Measurements from ENCODE around the gene RTN4R.

RTN4R gene

GRCh38 chr22:20223421-20224255, 44.5 kb downstream of the RTN4R start:
- H3K27me3 ChIP-seq (ENCODE audit: control insufficient read depth, low read length) = no peaks in the 10 kb centered on the region
- H3K79me2 ChIP-seq (ENCODE audit: control insufficient read depth, low read length) = no peaks in the 10 kb centered on the region
- TF ChIP-seq EZH2phosphoT487 (IDR thresholded peaks at IDR 0.05; ENCODE audit: borderline replicate concordance, low read length) (no peak), CTCF (IDR thresholded peaks at IDR 0.05; ENCODE audit: low read depth, low read length, poor library complexity, severe bottlenecking) (no peak)
- H3F3A ChIP-seq (ENCODE audit: control insufficient read depth, insufficient read depth) = no peaks in the 10 kb centered on the region
- H3K9me3 ChIP-seq (ENCODE audit: control insufficient read depth, insufficient read depth, low read length) = peaks cover 25% of the 10 kb centered on the region; the same call in 1 of the 2 replicates
- H3K36me3 ChIP-seq (ENCODE audit: control insufficient read depth, low read length) = no peaks in the 10 kb centered on the region
- no peak overlapping the region for H3K4me3 ChIP-seq (ENCODE audit: low read length)
- H3K27ac ChIP-seq (ENCODE audit: low read depth, low read length) = no peak overlapping the region
- no peak overlapping the region for H3K4me2 ChIP-seq (ENCODE audit: low read length)
- no peaks in the 10 kb centered on the region for H4K20me1 ChIP-seq (ENCODE audit: control insufficient read depth, insufficient read depth, low read depth, low read length)
- H3K9me2 ChIP-seq (replicated peaks; ENCODE audit: control insufficient read depth, low read length) = no peaks in the 10 kb centered on the region
- no peaks in the 10 kb centered on the region for H3K4me1 ChIP-seq (ENCODE audit: control insufficient read depth, low read length)

GRCh38 chr22:20222764-20223420, 45.2 kb downstream of the RTN4R start:
- no peaks in the 10 kb centered on the region for H3K9me2 ChIP-seq (replicated peaks; ENCODE audit: control insufficient read depth, low read length)
- H3K27me3 ChIP-seq (ENCODE audit: control insufficient read depth, low read length) = no peaks in the 10 kb centered on the region
- H3F3A ChIP-seq (ENCODE audit: control insufficient read depth, insufficient read depth) = no peaks in the 10 kb centered on the region
- no peaks in the 10 kb centered on the region for H3K4me1 ChIP-seq (ENCODE audit: control insufficient read depth, low read length)
- H3K79me2 ChIP-seq (ENCODE audit: control insufficient read depth, low read length) = no peaks in the 10 kb centered on the region
- no peaks in the 10 kb centered on the region for H4K20me1 ChIP-seq (ENCODE audit: control insufficient read depth, insufficient read depth, low read depth, low read length)
- H3K9me3 ChIP-seq (ENCODE audit: control insufficient read depth, insufficient read depth, low read length) = peaks cover 25% of the 10 kb centered on the region; the same call in 1 of the 2 replicates
- H3K4me3 ChIP-seq (ENCODE audit: low read length) = no peak overlapping the region
- no peak overlapping the region for H3K4me2 ChIP-seq (ENCODE audit: low read length)
- H3K27ac ChIP-seq (ENCODE audit: low read depth, low read length) = no peak overlapping the region
- no peaks in the 10 kb centered on the region for H3K36me3 ChIP-seq (ENCODE audit: control insufficient read depth, low read length)
- no peak for TF ChIP-seq CTCF (IDR thresholded peaks at IDR 0.05; ENCODE audit: low read depth, low read length, poor library complexity, severe bottlenecking)
- TF ChIP-seq EZH2phosphoT487 (IDR thresholded peaks at IDR 0.05; ENCODE audit: borderline replicate concordance, low read length) = no peak

- Histone ChIP-seq H3K36me3 (ENCODE audit: control insufficient read depth, low read length) (no peaks in the 10 kb centered on the region), H4K20me1 (ENCODE audit: control insufficient read depth, insufficient read depth, low read depth, low read length) (no peaks in the 10 kb centered on the region), H3K4me1 (ENCODE audit: control insufficient read depth, low read length) (no peaks in the 10 kb centered on the region), H3K79me2 (ENCODE audit: control insufficient read depth, low read length) (no peaks in the 10 kb centered on the region), H3F3A (ENCODE audit: control insufficient read depth, insufficient read depth) (no peaks in the 10 kb centered on the region), H3K9me2 (replicated peaks; ENCODE audit: control insufficient read depth, low read length) (no peaks in the 10 kb centered on the region), H3K27me3 (ENCODE audit: control insufficient read depth, low read length) (no peaks in the 10 kb centered on the region), H3K27ac (ENCODE audit: low read depth, low read length) (no peak overlapping the region), H3K9me3 (ENCODE audit: control insufficient read depth, insufficient read depth, low read length) (peaks cover 25% of the 10 kb centered on the region; the same call in 1 of the 2 replicates), H3K4me3 (ENCODE audit: low read length) (no peak overlapping the region), H3K4me2 (ENCODE audit: low read length) (no peak overlapping the region)
- no peak for TF ChIP-seq CTCF (IDR thresholded peaks at IDR 0.05; ENCODE audit: low read depth, low read length, poor library complexity, severe bottlenecking)
- TF ChIP-seq EZH2phosphoT487 (IDR thresholded peaks at IDR 0.05; ENCODE audit: borderline replicate concordance, low read length) = no peak
Measured at GRCh38 chr22:20221421-20222340, 46.4 kb downstream of the RTN4R start.

All from DOHH2 (cell line).